Ishikawa (cell line): ENCODE measurements around the gene YTHDF2.

ENCODE experiments used
- CEBPB ChIP-seq: IDR thresholded peaks from 2 replicates; pipeline ENCODE4 v1.6.1; 2012
- CREB1 ChIP-seq: IDR thresholded peaks from 2 replicates; pipeline ENCODE4 v1.6.1; 2012; ENCODE audit warnings: low read depth
- EGR1 ChIP-seq: IDR thresholded peaks from 2 replicates; pipeline ENCODE4 v1.6.1; 2012
- EP300 ChIP-seq: IDR thresholded peaks from 2 replicates; pipeline ENCODE4 v1.6.1; 2012; ENCODE audit warnings: borderline replicate concordance
- FOXM1 ChIP-seq: IDR thresholded peaks from 2 replicates; pipeline ENCODE4 v1.6.1; 2012; ENCODE audit warnings: low read depth, borderline replicate concordance
- NFIC ChIP-seq: IDR thresholded peaks from 2 replicates; pipeline ENCODE4 v1.6.1; 2012
- RAD21 ChIP-seq: IDR thresholded peaks from 2 replicates; pipeline ENCODE4 v1.6.1; 2012; ENCODE audit warnings: low read depth
- TAF1 ChIP-seq: IDR thresholded peaks from 2 replicates; pipeline ENCODE4 v1.6.1; 2012; ENCODE audit warnings: low read depth, mild to moderate bottlenecking
- TCF12 ChIP-seq: IDR thresholded peaks from 2 replicates; pipeline ENCODE4 v1.6.1; 2012; ENCODE audit warnings: low read depth
- TEAD4 ChIP-seq: IDR thresholded peaks from 2 replicates; pipeline ENCODE4 v1.6.1; 2012
- YY1 ChIP-seq: IDR thresholded peaks from 2 replicates; pipeline ENCODE4 v1.6.1; 2012; ENCODE audit warnings: low read depth
- ZBTB7A ChIP-seq: IDR thresholded peaks from 2 replicates; pipeline ENCODE4 v1.6.1; 2012; ENCODE audit warnings: low read depth
- TF ChIP-seq, protein P1 (sequence below): IDR thresholded peaks from 2 replicates; pipeline ENCODE4 v1.6.1; 2012
- TF ChIP-seq, protein P2 (sequence below): IDR thresholded peaks from 2 replicates; pipeline ENCODE4 v1.6.1; 2012; ENCODE audit warnings: low read depth, mild to moderate bottlenecking
- TF ChIP-seq, protein P3 (sequence below): IDR thresholded peaks from 2 replicates; pipeline ENCODE4 v1.6.1; 2012

Gene YTHDF2

DNA sequence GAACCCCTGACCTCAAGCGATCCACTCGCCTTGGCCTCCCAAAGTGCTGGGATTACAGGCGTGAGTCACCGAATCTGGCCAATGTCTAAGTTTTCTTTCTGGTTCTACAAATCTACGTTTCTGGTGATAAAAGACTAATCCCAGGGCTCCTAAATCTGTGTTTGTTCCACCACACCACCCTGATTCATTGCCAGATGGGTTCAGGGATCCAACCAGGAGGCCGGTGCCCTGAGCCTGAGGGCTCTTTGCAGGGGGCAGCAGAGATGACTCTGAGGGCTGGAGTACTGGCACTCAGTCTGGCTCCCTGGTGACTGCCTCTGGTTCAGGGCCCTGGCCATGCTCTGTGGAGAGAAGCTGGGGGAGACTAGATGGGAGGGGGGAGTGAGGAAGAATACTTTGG lies 64.7 kb downstream of the YTHDF2 start:
- TF ChIP-seq TCF12 (no peak), EGR1 (no peak), ZBTB7A (no peak), CREB1 (no peak), CEBPB (no peak), RAD21 (no peak), YY1 (no peak)
- TF ChIP-seq, protein P1, sequence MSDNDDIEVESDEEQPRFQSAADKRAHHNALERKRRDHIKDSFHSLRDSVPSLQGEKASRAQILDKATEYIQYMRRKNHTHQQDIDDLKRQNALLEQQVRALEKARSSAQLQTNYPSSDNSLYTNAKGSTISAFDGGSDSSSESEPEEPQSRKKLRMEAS = no peak
- TF ChIP-seq, protein P2, sequence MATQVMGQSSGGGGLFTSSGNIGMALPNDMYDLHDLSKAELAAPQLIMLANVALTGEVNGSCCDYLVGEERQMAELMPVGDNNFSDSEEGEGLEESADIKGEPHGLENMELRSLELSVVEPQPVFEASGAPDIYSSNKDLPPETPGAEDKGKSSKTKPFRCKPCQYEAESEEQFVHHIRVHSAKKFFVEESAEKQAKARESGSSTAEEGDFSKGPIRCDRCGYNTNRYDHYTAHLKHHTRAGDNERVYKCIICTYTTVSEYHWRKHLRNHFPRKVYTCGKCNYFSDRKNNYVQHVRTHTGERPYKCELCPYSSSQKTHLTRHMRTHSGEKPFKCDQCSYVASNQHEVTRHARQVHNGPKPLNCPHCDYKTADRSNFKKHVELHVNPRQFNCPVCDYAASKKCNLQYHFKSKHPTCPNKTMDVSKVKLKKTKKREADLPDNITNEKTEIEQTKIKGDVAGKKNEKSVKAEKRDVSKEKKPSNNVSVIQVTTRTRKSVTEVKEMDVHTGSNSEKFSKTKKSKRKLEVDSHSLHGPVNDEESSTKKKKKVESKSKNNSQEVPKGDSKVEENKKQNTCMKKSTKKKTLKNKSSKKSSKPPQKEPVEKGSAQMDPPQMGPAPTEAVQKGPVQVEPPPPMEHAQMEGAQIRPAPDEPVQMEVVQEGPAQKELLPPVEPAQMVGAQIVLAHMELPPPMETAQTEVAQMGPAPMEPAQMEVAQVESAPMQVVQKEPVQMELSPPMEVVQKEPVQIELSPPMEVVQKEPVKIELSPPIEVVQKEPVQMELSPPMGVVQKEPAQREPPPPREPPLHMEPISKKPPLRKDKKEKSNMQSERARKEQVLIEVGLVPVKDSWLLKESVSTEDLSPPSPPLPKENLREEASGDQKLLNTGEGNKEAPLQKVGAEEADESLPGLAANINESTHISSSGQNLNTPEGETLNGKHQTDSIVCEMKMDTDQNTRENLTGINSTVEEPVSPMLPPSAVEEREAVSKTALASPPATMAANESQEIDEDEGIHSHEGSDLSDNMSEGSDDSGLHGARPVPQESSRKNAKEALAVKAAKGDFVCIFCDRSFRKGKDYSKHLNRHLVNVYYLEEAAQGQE = no peak

DNA sequence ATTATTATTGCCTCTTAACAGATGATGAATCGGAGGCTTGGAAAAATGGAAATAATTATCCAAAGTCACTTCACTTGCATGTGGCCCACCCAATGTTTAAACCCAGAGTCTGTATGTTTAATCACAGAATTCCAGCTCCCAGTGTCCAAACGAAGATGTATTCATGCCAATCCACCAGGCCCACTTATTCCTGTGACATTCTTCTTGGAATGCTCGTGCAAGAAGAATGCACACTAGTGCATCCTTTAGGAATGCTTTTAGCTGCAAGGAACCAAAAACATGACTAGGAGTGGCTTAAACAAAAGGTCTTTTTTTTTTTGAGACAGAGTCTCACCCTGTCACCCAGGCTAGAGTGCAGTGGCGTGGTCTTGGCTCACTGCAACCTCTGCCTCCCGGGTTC lies 66.3 kb downstream of the YTHDF2 start:
- TF ChIP-seq TCF12 (no peak), CEBPB (no peak), FOXM1 (no peak), TEAD4 (no peak), YY1 (no peak), CREB1 (no peak), EP300 (no peak), NFIC (no peak)
- TF ChIP-seq, protein P3, sequence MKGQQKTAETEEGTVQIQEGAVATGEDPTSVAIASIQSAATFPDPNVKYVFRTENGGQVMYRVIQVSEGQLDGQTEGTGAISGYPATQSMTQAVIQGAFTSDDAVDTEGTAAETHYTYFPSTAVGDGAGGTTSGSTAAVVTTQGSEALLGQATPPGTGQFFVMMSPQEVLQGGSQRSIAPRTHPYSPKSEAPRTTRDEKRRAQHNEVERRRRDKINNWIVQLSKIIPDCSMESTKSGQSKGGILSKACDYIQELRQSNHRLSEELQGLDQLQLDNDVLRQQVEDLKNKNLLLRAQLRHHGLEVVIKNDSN = no peak
- TF ChIP-seq, protein P2 = no peak

DNA sequence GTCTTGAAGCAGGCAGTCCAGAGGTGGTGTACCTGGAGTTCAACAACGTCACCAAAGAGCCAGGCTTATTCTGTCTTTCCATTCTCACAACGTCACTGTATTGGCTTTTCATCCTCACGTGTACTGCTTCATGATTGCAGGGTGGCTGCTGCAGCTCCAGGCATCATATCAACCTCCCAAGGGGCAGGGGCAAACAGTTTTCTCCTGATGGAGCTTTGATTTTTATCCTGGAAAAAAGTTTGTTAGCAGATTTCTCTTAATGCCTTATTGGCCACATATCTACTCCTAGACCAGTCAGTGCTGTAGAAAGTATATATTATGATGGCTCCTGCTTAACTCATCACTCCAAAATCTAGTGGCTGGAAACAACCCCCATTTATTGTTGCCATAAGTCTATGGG lies 66.9 kb downstream of the YTHDF2 start:
- no peak for TF ChIP-seq CEBPB
- TF ChIP-seq, protein P1 = no peak
- no peak for TF ChIP-seq CREB1
- no peak for TF ChIP-seq TCF12
- no peak for TF ChIP-seq YY1
- TF ChIP-seq ZBTB7A = no peak
- no peak for TF ChIP-seq EGR1
- no peak for TF ChIP-seq EP300
- TF ChIP-seq NFIC = no peak

DNA sequence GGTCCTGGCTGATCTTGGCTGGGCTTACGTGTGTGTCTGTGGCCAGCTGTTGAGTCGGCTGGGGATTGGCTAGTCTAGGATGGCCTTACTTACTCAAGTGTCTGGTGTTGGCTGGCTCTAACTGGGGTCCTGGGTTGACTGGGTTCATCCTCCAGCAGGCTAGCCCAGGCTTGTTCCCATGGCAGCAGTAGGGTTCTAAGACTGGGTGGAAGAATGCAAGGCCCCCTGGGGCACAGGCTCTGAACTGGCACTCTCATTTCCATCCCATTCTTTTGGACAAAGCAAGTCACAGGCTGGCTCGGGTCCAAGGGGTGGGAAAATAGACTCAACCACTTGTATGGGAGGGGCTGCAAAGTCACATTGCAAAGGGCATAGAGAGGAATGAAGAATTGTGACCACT lies 67.3 kb downstream of the YTHDF2 start:
- TF ChIP-seq ZBTB7A (no peak), TCF12 (no peak), NFIC (0 out of 2 replicates have a peak, but pooled peaks have one; percentile 21)

DNA sequence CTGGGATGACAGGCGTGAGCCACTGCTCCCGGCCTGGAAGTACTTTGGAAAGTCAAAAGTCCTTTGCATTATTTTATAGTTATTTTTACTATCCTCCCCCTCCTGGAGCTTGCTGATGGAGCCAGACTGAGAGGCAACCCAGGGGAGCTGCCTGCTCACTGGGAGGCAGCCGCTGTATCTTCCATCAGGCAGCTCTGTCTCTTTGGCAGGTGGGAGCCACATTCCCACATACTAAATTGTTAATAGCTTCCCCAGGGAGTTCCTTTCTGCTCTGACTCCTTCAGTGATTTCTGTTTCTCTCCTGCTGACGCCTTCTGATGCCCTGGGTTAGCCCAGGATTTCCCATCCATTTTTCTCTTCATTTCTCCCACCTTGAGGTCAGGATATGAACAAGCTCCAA lies 70.3 kb downstream of the YTHDF2 start:
- TF ChIP-seq TAF1 (no peak), RAD21 (no peak), FOXM1 (no peak), YY1 (no peak), EGR1 (no peak), ZBTB7A (no peak)
- TF ChIP-seq, protein P3 = no peak

DNA sequence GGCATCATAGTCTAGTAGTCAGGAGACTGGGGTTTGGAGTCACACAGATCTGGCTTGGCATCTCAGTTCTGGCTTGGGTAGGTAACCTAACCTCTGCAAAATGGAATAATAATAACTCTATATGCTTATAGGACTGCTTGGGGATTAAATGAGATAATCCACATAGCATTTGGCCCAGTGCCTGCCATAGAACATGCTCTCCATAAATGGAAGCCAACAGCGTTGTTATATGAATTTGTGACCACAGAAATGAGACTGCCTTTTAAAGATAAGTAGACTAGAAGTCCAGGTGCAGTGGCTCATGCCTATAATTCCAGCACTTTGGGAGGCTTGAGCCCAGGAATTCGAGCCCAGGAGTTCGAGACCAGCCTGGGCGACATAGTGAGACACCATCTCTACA lies 71.2 kb downstream of the YTHDF2 start:
- no peak for TF ChIP-seq ZBTB7A
- no peak for TF ChIP-seq CREB1
- no peak for TF ChIP-seq TAF1
- no peak for TF ChIP-seq RAD21
- no peak for TF ChIP-seq CEBPB
- no peak for TF ChIP-seq YY1
- no peak for TF ChIP-seq FOXM1
- no peak for TF ChIP-seq EGR1
- no peak for TF ChIP-seq EP300
- TF ChIP-seq, protein P3 = no peak
- no peak for TF ChIP-seq TCF12
- TF ChIP-seq, protein P1 = no peak
- TF ChIP-seq NFIC = no peak
- TF ChIP-seq TEAD4 = no peak
- TF ChIP-seq, protein P2 = no peak
